Embryonic facial prominence (tissue), 1 donor: ENCODE measurements around the gene RAX.
A peak's percentile ranks its signal among the peaks of the same experiment; 100 is the strongest.
"Not testable (repeated sequence)": the region's sequence is repeated elsewhere in the genome, so short reads cannot be mapped to it uniquely, and the experiment has no call there.

Source experiments
- DNase-seq: peaks from one replicate; pipeline ENCODE4 v3.0.0-alpha.2; 2016; ENCODE audit errors: extremely low spot score

The RAX gene

GRCh38 chr18:59273759-59274532 is 692 bp upstream of the RAX start:
- DNase-seq, result no peak

DNA sequence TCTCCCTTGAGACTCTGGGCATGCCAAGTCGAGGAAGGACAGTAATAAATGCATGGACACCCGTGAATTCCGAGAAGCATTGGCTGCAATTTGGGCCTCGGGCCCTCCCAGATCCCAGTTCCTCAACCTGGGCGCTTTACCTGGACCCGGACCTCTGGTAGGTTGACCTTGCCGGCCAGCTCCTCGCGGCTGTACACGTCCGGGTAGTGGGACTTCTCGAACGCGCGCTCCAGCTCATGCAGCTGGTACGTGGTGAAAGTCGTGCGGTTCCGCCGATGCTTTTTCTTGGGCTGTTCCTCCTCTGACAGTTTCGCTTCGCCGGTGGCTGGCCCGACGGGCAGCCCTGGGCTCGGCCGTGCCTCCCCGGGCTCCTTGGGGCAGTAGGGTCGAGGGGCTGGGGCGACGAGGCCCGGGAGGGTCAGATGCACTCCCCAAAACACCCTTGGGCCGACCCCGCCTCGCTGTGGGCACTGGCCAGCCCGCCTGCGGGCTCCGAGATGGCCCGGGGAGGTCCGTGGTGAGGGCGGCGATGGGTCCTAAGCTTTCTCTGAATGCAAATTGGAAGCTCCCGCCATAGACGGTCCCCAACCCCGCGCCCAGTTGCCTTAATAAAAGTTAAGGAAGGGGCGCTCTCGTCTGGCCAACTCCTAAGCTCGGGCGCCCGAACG is 899 bp downstream of the RAX start:
- DNase-seq, result no peak

- DNase-seq, result no peak
These were observed 1.5 kb downstream of the RAX start for GRCh38 chr18:59271606-59272220.

DNA sequence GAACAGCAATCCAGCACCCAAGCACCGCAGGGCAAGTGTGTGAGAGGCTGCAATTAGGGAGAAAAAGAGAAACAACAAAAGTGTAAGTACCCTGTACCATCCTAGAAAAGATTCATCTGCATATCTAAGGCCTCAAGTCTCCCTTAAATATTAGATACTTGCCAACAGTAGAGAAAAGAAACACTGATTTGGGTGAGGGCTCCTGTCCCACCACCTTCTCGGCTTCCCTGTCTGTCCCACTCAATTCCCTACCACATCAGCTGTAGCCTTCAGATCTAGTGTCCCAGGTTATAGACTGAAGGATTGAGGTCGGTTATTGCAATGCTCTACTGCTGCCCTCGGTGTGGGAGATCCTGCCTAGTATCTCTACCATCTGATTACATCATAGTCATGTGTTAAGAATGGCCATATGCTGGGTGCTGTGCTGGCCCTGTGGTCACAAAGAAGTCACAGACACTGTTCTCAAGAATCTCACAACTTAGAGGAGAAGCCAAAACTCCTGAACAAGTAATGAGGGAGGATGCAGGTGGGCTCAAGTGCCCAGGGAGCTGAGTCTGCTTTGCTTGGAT is 2.5 kb downstream of the RAX start:
- no peak for DNase-seq

- no peak for DNase-seq
These were observed 3.6 kb downstream of the RAX start for GRCh38 chr18:59269563-59270119.

DNA sequence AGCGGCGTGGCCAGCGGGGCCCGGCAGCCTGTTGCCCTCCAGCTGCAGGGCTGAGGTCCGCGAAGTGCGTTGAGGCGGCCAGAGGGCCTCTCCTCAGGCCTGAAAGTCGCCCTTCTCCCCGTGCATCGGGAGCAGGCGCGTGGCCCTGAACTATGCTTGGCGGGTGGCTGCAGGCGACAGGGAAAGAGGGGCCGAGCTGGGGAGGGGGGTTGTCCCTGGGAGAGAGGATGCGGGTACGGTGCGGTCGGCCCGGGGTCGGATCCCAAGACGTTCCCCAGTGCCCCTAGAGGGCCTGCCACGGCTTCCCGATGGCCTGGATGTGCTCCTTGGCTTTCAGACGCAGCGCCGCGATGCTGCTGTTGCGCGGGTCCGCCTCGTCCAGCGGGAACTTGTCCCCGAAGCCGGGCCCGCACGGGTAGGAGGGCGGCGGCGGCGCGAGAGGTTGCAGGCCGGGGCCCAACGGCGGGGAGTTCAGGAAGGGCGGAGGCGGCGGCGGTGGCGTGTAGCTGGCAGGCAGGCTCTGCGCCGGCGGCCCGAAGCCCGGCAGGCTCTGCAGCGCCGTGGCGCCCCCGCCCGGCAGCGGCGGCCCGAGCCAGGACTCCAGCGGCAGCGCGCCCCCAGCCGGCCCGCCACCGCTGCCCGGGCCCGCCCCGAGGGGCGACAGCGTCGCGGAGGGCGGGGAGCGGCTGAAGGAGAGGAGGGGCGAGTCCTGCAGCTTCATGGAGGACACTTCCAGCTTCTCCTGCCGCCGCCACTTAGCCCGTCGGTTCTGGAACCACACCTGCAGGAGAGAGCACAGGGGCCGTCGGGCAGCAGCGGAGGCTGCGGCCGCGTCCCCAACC is 4.3 kb downstream of the RAX start:
- no peak for DNase-seq

- DNase-seq, result no peak
These were observed 5.0 kb downstream of the RAX start for GRCh38 chr18:59268127-59268720.

DNA sequence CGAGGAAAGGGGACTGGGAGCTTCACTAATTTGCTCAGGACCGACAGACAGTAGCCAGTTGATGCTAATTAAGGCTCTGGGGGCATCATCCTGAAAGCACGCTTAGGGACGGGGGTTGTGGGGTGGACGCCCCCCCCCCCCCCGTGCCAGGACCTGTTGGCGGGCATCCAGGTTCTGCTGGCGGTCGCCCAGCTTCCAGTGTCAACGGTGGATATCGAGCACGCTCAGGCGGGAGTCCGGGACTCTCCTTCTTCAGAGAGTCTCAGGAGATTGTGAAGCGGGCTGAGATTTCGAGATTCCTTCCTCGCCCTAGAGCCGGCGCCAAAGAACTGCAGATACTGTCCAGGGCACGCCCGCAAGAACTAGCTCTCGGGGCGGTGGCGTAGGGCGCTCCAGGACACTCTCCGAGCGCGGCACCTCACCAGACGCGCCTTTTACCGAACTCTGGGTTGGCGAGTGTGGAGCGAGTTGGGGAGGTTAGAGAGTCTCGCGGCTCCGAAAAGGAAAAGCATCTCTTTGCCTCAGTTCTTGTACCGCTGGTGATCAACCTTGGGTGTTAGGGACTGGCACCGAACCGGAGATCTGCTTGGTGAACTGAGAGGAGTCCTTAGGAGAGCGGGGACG is 5.6 kb downstream of the RAX start:
- DNase-seq, result no peak

DNA sequence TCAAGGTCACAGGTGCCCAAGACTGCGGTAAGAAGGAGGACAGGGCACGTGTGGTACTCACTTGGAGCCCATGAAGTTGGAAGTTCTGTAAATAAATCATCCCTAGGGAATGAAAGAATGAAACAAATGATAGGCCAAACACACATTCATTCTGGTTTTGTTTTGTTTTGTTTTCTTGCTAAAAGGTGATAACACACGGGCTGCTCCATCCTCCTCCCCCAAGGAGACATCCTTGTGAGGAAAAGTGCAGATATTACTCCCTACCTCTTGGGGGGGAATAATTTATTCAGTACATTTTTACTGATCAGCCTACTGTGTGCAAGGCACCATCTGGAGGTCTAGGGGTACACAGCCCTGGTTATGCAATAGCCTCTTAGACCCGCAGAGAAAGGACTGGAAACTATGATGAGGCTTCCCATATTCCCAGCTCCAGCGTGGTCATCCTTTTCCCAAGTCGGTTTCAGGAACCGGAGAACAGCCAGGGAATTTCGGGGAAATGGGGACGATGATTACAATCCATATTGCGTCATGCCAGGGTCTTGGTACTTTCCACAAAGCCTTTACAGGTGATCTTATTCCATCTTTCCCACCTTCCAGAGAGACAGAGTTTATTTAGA is 6.3 kb downstream of the RAX start:
- DNase-seq, result no peak

- DNase-seq, result no peak
These were observed 6.8 kb downstream of the RAX start for GRCh38 chr18:59266459-59266858.

- no peak for DNase-seq
These were observed 7.3 kb downstream of the RAX start for GRCh38 chr18:59265974-59266369.

GRCh38 chr18:59265246-59265973 is 7.8 kb downstream of the RAX start:
- DNase-seq, result no peak

DNA sequence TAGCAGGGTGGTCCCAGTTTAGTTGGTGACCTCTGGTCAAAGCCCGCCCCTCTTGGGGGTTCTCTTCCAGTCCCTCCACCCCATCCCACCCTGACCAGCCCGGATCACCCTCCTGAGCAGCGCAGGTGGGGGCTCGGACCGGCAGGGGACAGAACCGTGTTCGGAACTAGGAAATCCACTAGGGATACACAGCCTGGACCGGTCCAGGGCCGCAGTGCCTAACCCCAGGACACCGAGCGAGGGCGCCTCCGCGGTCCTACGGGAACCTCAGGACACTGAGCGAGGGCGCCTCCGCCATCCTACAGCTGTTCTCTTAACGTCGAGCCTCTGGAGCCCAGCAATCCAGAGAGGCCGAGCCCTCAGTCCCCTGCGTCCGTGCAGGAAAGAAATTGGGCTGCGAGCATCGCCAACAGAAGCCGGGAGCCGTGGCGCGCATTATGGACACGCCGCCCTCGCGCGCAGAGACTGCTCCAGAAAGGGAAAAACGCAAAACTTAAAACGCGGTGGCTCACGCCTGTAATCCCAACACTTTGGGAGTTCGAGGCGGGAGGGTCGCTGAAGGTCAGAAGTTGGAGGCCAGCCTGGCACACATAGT is 8.5 kb downstream of the RAX start:
- DNase-seq, result no peak

GRCh38 chr18:59264121-59264571 is 9.1 kb downstream of the RAX start:
- DNase-seq, result no peak

GRCh38 chr18:59263661-59264060 is 9.6 kb downstream of the RAX start:
- no peak for DNase-seq

DNA sequence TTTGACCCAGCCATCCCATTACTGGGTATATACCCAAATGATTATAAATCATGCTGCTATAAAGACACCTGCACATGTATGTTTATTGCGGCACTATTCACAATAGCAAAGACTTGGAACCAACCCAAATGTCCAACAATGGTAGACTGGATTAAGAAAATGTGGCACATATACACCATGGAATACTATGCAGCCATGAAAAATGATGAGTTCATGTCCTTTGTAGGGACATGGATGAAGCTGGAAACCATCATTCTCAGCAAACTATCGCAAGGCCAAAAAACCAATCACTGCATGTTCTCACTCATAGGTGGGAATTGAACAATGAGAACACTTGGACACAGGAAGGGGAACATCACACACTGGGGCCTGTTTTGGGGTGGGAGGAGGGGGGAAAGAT is 11.0 kb downstream of the RAX start:
- DNase-seq, result not testable (repeated sequence)

GRCh38 chr18:59261842-59262241 is 11.4 kb downstream of the RAX start:
- DNase-seq, result not testable (repeated sequence)

DNA sequence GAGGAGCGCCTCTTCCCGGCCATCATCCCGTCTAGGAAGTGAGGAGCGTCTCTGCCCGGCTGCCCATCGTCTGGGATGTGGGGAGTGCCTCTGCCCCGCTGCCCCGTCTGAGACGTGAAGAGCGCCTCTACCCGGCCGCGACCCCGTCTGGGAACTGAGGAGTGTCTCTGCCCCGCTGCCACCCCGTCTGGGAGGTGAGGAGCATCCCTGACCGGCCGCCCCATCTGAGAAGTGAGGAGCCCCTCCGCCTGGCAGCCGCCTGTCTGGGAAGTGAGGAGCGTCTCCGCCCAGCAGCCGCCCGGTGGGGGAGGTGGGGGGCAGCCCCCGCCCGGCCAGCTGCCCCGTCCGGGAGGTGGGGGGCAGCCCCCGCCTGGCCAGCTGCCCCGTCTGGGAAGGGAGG is 17.8 kb downstream of the RAX start:
- not testable (repeated sequence) for DNase-seq

- peak; percentile 77 for DNase-seq
These were observed 24.0 kb downstream of the RAX start for GRCh38 chr18:59249199-59249774.
